HCT116 (cell line): ENCODE data around the gene OSBPL10. TPM values are rescaled to one million over a fixed set of nuclear protein-coding genes. Genes with fewer than 3 reads are reported as not detected.

Source experiments
- ATAC-seq: fragments of 200-7000 bp; cut with Tn5 transposase; 2 replicates; pipeline ENCODE4 v1.9.1; 2020; ENCODE audit warnings: mild to moderate bottlenecking, moderate library complexity
- BruUV-seq: library from RNA; stranded (reverse); fragments of 400-500 nt; replicated peaks from 2 replicates; lab custom pipeline; 2021; lab: Mats Ljungman, UMichigan
- CTCF ChIA-PET: fragments of 300-600 bp; sonication (Branson Sonifier 250); formaldehyde crosslinking; loops from one replicate; lab custom pipeline; 2021; ENCODE audit warnings: antibody characterized with exemption; lab: Charles Lee
- POLR2A ChIA-PET: fragments of 300-600, 350-600 bp; sonication (Branson Sonifier 250); formaldehyde crosslinking; loops from one replicate; lab custom pipeline; 2021; ENCODE audit warnings: antibody characterized with exemption; lab: Charles Lee
- RAD21 ChIA-PET, 2 experiments: fragments of 300-600 bp; sonication (Branson Sonifier 250); formaldehyde crosslinking; loops; one replicate each; lab custom pipeline; 2023; ENCODE audit warnings: low total read pairs in 2 of 2; ENCODE audit not compliant: uncharacterized antibody in 2 of 2, unreplicated experiment in 2 of 2, low non-redundant PET in 1 of 2; lab: Charles Lee
- DNase-seq: peaks from one replicate; pipeline ENCODE4 v3.0.0-alpha.2; 2010; ENCODE audit warnings: low read depth, low spot score
- H2AFZ ChIP-seq: fragments of 200-600 bp; shearing (Covaris generic), sonication (generic); 2 replicates; pipeline ENCODE4 v1.6.1; 2017; ENCODE audit warnings: low read depth, mixed run types, mixed read lengths, antibody characterized with exemption, low read length; ENCODE audit not compliant: poor library complexity, severe bottlenecking
- H3K27ac ChIP-seq: 2 replicates; pipeline ENCODE4 v1.5.1; 2012; ENCODE audit warnings: low read depth, low read length
- H3K27me3 ChIP-seq: fragments of 200-600 bp; sonication (generic); 2 replicates; pipeline ENCODE4 v1.6.1; 2016; ENCODE audit warnings: mixed run types, low read length, mixed read lengths; ENCODE audit not compliant: insufficient read depth
- H3K36me3 ChIP-seq, 2 experiments: fragments of 200-500 bp in 1 of 2; fragments of 200-600 bp in 1 of 2; sonication (Bioruptor generic) in 1 of 2; sonication (generic) in 1 of 2; 2 replicates each; pipeline versions ENCODE4 v1.5.1 to v1.6.1; 2014 to 2016; ENCODE audit warnings: low read length in 2 of 2, inconsistent platforms in 1 of 2, mixed read lengths in 1 of 2, mixed run types in 1 of 2; ENCODE audit not compliant: insufficient read depth in 2 of 2, control insufficient read depth in 1 of 2
- H3K4me1 ChIP-seq, 2 experiments: fragments of 200-600 bp in 1 of 2; sonication (generic) in 1 of 2; 2 replicates each; pipeline versions ENCODE4 v1.5.1 to v1.6.1; 2012 to 2017; ENCODE audit warnings: low read length in 2 of 2, inconsistent platforms in 1 of 2, mild to moderate bottlenecking in 1 of 2, mixed read lengths in 1 of 2, mixed run types in 1 of 2, moderate library complexity in 1 of 2; ENCODE audit not compliant: insufficient read depth in 2 of 2, control insufficient read depth in 1 of 2
- H3K4me2 ChIP-seq: fragments of 200-600 bp; sonication (generic); 2 replicates; pipeline ENCODE4 v1.6.1; 2017; ENCODE audit warnings: mixed run types, low read length, mixed read lengths
- H3K4me3 ChIP-seq, 2 experiments: fragments of 200-600 bp in 1 of 2; sonication (generic) in 1 of 2; replicated peaks in 1 of 2; 2 replicates each; pipeline ENCODE4 v1.5.1; 2011 to 2016; ENCODE audit warnings: low read length in 2 of 2, control low read depth in 1 of 2, low read depth in 1 of 2, mild to moderate bottlenecking in 1 of 2, mixed read lengths in 1 of 2, mixed run types in 1 of 2
- H3K79me2 ChIP-seq: fragments of 200-600 bp; sonication (generic); 2 replicates; pipeline ENCODE4 v1.6.1; 2017; ENCODE audit warnings: mild to moderate bottlenecking, mixed run types, low read length, moderate library complexity, mixed read lengths; ENCODE audit not compliant: insufficient read depth
- H3K9ac ChIP-seq: fragments of 200-600 bp; sonication (generic); 2 replicates; pipeline ENCODE4 v1.6.1; 2016; ENCODE audit warnings: low read length, mixed read lengths
- H3K9me2 ChIP-seq: fragments of 200-600 bp; sonication (generic), shearing (Covaris generic); 2 replicates; pipeline ENCODE4 v1.6.1; 2017; ENCODE audit warnings: mixed run types, mild to moderate bottlenecking, moderate library complexity; ENCODE audit not compliant: insufficient read depth
- H3K9me3 ChIP-seq, 2 experiments: fragments of 200-500 bp in 1 of 2; fragments of 200-600 bp in 1 of 2; sonication (Bioruptor generic) in 1 of 2; sonication (generic) in 1 of 2; 2 replicates each; pipeline ENCODE4 v1.6.1; 2014 to 2017; ENCODE audit warnings: low read length in 2 of 2, mixed read lengths in 2 of 2, inconsistent platforms in 1 of 2, low read depth in 1 of 2, mild to moderate bottlenecking in 1 of 2, mixed run types in 1 of 2, moderate library complexity in 1 of 2; ENCODE audit not compliant: control insufficient read depth in 1 of 2, insufficient read depth in 1 of 2
- H4K20me1 ChIP-seq: fragments of 200-600 bp; sonication (generic), shearing (Covaris generic); 2 replicates; pipeline ENCODE4 v1.6.1; 2017; ENCODE audit warnings: mixed run types, mild to moderate bottlenecking, moderate library complexity; ENCODE audit not compliant: insufficient read depth
- ATF3 ChIP-seq: IDR thresholded peaks from 2 replicates; pipeline ENCODE4 v1.6.1; 2012
- CEBPB ChIP-seq: IDR thresholded peaks from 2 replicates; pipeline ENCODE4 v1.6.1; 2012; ENCODE audit warnings: low read depth
- EGR1 ChIP-seq: IDR thresholded peaks from 2 replicates; pipeline ENCODE4 v1.6.1; 2012; ENCODE audit warnings: low read depth
- ELF1 ChIP-seq: IDR thresholded peaks from 2 replicates; pipeline ENCODE4 v1.6.1; 2012; ENCODE audit warnings: low read depth, borderline replicate concordance
- EZH2 ChIP-seq: fragments of 200-600 bp; sonication (generic); IDR thresholded peaks from 2 replicates; pipeline ENCODE4 v1.6.1; 2017; ENCODE audit warnings: antibody characterized with exemption, mixed run types
- EZH2phosphoT487 ChIP-seq: fragments of 200-600 bp; IDR thresholded peaks from 2 replicates; pipeline ENCODE4 v1.6.1; 2018; ENCODE audit warnings: antibody characterized with exemption, borderline replicate concordance
- FOSL1 ChIP-seq: IDR thresholded peaks from 2 replicates; pipeline ENCODE4 v1.6.1; 2012; ENCODE audit warnings: low read depth
- JUND ChIP-seq: IDR thresholded peaks from 2 replicates; pipeline ENCODE4 v1.6.1; 2012
- POLR2A ChIP-seq: IDR thresholded peaks from 2 replicates; pipeline ENCODE4 v1.7.0; 2011; ENCODE audit warnings: borderline replicate concordance; ENCODE audit not compliant: insufficient read depth, insufficient read length; ENCODE audit errors: extremely low read depth
- RAD21 ChIP-seq: IDR thresholded peaks from 2 replicates; pipeline ENCODE4 v1.6.1; 2012; ENCODE audit warnings: low read depth, mild to moderate bottlenecking
- REST ChIP-seq: IDR thresholded peaks from 2 replicates; pipeline ENCODE4 v1.6.1; 2012; ENCODE audit warnings: low read depth
- SIN3A ChIP-seq: IDR thresholded peaks from 2 replicates; pipeline ENCODE4 v1.6.1; 2012; ENCODE audit warnings: low read depth
- SP1 ChIP-seq: IDR thresholded peaks from 2 replicates; pipeline ENCODE4 v1.6.1; 2012; ENCODE audit warnings: low read depth
- SRF ChIP-seq: IDR thresholded peaks from 2 replicates; pipeline ENCODE4 v1.6.1; 2012; ENCODE audit warnings: low read depth
- ZBTB33 ChIP-seq: IDR thresholded peaks from 2 replicates; pipeline ENCODE4 v1.6.1; 2011; ENCODE audit warnings: mild to moderate bottlenecking, low read length, moderate library complexity; ENCODE audit not compliant: insufficient replicate concordance; ENCODE audit errors: extremely low read depth
- ZNF274 ChIP-seq: fragments of 200-500 bp; sonication (Bioruptor generic); IDR thresholded peaks from 2 replicates; pipeline ENCODE4 v1.6.1; 2014; ENCODE audit warnings: mild to moderate bottlenecking, low read depth, low read length, inconsistent platforms
- intact Hi-C: fragments of 100-400 bp; cut with micrococcal nuclease; formaldehyde crosslinking; loops from 2 replicates; pipeline ENCODE4 v1.10.0; 2022
- total RNA-seq: library from RNA; stranded (reverse); gene quantifications from one replicate; pipeline ENCODE4 v1.2.1, GENCODE V29; 2021; ENCODE audit not compliant: unreplicated experiment

The OSBPL10 gene
- total RNA-seq, 1 experiment from 2014 or later, result 25.8 TPM

- intact Hi-C loops, result no loop called here
- ChIA-PET RAD21 (no interaction called here), POLR2A (no interaction called here), CTCF (no interaction called here)
- no peaks in the 10 kb centered on the region for H3K36me3 ChIP-seq
- no TSS peak for BruUV-seq
- no peak for DNase-seq
- H3K27me3 ChIP-seq, result no peaks in the 10 kb centered on the region
- H3K27ac ChIP-seq, result no peak overlapping the region
- H3K9me3 ChIP-seq, result no peaks in the 10 kb centered on the region
- no peak overlapping the region for H2AFZ ChIP-seq
- H3K9me2 ChIP-seq, result no peaks in the 10 kb centered on the region
- H3K4me3 ChIP-seq, result no peak overlapping the region
- no peak for TF ChIP-seq FOSL1
- TF ChIP-seq CEBPB, result no peak
- no peak for TF ChIP-seq RAD21
- TF ChIP-seq ZBTB33, result no peak
- no peak for TF ChIP-seq SRF
- TF ChIP-seq POLR2A, result no peak
- TF ChIP-seq ELF1, result no peak
- no peak for TF ChIP-seq REST
- TF ChIP-seq EZH2phosphoT487, result no peak
- no peak for TF ChIP-seq EZH2
- TF ChIP-seq ZNF274, result no peak
- no peak for TF ChIP-seq ATF3
- no peak for TF ChIP-seq JUND
- no peak for TF ChIP-seq EGR1
- TF ChIP-seq SP1, result no peak
- TF ChIP-seq SIN3A, result no peak
- no peaks in the 10 kb centered on the region for H3K79me2 ChIP-seq
- no peak for ATAC-seq
- no peak overlapping the region for H3K9ac ChIP-seq
- no peaks in the 10 kb centered on the region for H3K4me1 ChIP-seq
- H4K20me1 ChIP-seq, result no peaks in the 10 kb centered on the region
- H3K4me2 ChIP-seq, result no peak overlapping the region
Observed at GRCh38 chr3:32026593-32026992, 45.5 kb upstream of the OSBPL10 start.
